ENCODE data around the gene ZFYVE27.

- TF ChIP-seq FOXM1 (IDR thresholded peaks at IDR 0.05; ENCODE audit: borderline replicate concordance, low read depth) = no peak
- TF ChIP-seq REST (IDR thresholded peaks at IDR 0.05; ENCODE audit: low read depth) = no peak
- TF ChIP-seq RAD21 (IDR thresholded peaks at IDR 0.05; ENCODE audit: low read depth) = no peak
- no peak for TF ChIP-seq TCF12 (IDR thresholded peaks at IDR 0.05; ENCODE audit: low read depth)
- TF ChIP-seq EP300 (IDR thresholded peaks at IDR 0.05; ENCODE audit: borderline replicate concordance) = no peak
- TF ChIP-seq, protein P1, sequence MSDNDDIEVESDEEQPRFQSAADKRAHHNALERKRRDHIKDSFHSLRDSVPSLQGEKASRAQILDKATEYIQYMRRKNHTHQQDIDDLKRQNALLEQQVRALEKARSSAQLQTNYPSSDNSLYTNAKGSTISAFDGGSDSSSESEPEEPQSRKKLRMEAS (IDR thresholded peaks at IDR 0.05) = no peak
- TF ChIP-seq YY1 (IDR thresholded peaks at IDR 0.05; ENCODE audit: low read depth) = no peak
These were observed 4.9 kb upstream of the ZFYVE27 start for GRCh38 chr10:97732052-97732359.
